Osteocyte (in vitro differentiated cells): Measurements from ENCODE around the gene ZBTB25. TPM values are rescaled to one million over a fixed set of nuclear protein-coding genes. Genes with fewer than 3 reads are reported as not detected.

ENCODE experiments used
- DNase-seq: peaks from one replicate; pipeline ENCODE4 v3.0.0; 2021; ENCODE audit warnings: mixed read lengths; ENCODE audit not compliant: unreplicated experiment; ENCODE audit errors: extremely low spot score
- H3K27ac Mint-ChIP-seq: one replicate; pipeline ENCODE4 v1.8.0; 2021; ENCODE audit warnings: mild to moderate bottlenecking, mixed read lengths; ENCODE audit not compliant: unreplicated experiment
- H3K27me3 Mint-ChIP-seq: one replicate; pipeline ENCODE4 v1.8.0; 2021; ENCODE audit warnings: mixed read lengths; ENCODE audit not compliant: unreplicated experiment
- H3K36me3 Mint-ChIP-seq: one replicate; pipeline ENCODE4 v1.8.0; 2021; ENCODE audit warnings: mixed read lengths; ENCODE audit not compliant: unreplicated experiment
- H3K4me1 Mint-ChIP-seq: one replicate; pipeline ENCODE4 v1.8.0; 2021; ENCODE audit warnings: mixed read lengths; ENCODE audit not compliant: unreplicated experiment
- H3K4me3 Mint-ChIP-seq: one replicate; pipeline ENCODE4 v1.8.0; 2021; ENCODE audit warnings: mild to moderate bottlenecking, moderate library complexity, mixed read lengths; ENCODE audit not compliant: unreplicated experiment
- H3K9me3 Mint-ChIP-seq: one replicate; pipeline ENCODE4 v1.8.0; 2021; ENCODE audit warnings: mixed read lengths; ENCODE audit not compliant: unreplicated experiment
- total RNA-seq: library from RNA; stranded (reverse); gene quantifications from 2 replicates; pipeline ENCODE4 v1.2.1, GENCODE V29; 2021
- TF ChIP-seq, protein P1 (sequence below): fragments of 200-600 bp; sonication (generic); IDR thresholded peaks from 2 replicates; pipeline ENCODE4 v1.5.0; 2021; ENCODE audit warnings: antibody characterized with exemption, mild to moderate bottlenecking, moderate library complexity

ZBTB25 gene
- total RNA-seq, 1 donor from 2014 or later: 10.9 TPM

DNA sequence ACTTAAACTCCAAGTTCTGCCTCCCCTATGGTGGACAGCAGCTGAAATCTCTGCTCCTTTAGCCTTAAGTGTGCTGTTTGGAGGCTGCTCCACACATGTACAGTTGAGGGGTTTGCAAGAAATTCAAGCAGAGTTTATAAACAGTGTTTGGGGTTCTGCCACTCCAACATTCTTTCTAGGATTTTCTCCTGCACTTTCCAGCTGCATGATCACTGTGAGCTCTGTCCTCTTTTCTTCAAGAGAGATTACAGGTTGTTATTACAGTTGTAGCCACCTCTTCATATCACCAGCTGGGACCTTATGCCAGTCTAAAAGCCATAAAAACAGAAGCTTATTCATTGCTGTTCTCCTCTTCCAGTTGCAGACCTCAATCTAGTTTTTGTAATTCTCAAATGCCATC is 8.4 kb downstream of the ZBTB25 start:
- H3K9me3 Mint-ChIP-seq: no peaks in the 10 kb centered on the region
- H3K27ac Mint-ChIP-seq: no peak overlapping the region
- no peak overlapping the region for H3K4me3 Mint-ChIP-seq
- DNase-seq: no peak
- no peaks in the 10 kb centered on the region for H3K27me3 Mint-ChIP-seq
- peaks cover 10% of the 10 kb centered on the region for H3K4me1 Mint-ChIP-seq
- H3K36me3 Mint-ChIP-seq: peaks cover 7% of the 10 kb centered on the region
- TF ChIP-seq, protein P1, sequence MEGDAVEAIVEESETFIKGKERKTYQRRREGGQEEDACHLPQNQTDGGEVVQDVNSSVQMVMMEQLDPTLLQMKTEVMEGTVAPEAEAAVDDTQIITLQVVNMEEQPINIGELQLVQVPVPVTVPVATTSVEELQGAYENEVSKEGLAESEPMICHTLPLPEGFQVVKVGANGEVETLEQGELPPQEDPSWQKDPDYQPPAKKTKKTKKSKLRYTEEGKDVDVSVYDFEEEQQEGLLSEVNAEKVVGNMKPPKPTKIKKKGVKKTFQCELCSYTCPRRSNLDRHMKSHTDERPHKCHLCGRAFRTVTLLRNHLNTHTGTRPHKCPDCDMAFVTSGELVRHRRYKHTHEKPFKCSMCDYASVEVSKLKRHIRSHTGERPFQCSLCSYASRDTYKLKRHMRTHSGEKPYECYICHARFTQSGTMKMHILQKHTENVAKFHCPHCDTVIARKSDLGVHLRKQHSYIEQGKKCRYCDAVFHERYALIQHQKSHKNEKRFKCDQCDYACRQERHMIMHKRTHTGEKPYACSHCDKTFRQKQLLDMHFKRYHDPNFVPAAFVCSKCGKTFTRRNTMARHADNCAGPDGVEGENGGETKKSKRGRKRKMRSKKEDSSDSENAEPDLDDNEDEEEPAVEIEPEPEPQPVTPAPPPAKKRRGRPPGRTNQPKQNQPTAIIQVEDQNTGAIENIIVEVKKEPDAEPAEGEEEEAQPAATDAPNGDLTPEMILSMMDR: no peak

GRCh38 chr14:64493455-64493854 is 10.2 kb downstream of the ZBTB25 start:
- Mint-ChIP-seq H3K4me3 (no peak overlapping the region), H3K9me3 (no peaks in the 10 kb centered on the region), H3K4me1 (peaks cover 2% of the 10 kb centered on the region), H3K36me3 (peaks cover 9% of the 10 kb centered on the region), H3K27ac (no peak overlapping the region), H3K27me3 (no peaks in the 10 kb centered on the region)
- TF ChIP-seq, protein P1: no peak
- DNase-seq: no peak

DNA sequence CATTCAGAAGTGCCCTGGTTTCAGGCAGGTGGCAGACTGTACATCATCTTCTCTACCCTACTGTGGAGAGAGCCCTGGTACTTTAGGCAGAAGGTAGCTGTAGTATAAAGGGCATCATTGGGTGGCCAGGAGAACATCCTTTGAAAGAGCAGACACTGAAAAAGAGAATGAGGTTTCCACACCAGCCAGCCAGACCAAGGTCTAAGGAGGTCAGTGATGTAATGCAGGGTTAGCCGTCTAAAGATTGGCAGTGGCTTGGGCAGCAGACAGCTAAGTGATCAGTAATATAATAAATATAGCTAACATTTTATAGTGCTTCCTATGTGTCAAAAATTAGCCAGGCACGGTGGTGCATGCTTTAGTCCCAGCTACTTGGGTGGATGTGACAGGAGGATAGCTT is 12.0 kb downstream of the ZBTB25 start:
- peaks cover 2% of the 10 kb centered on the region for H3K4me1 Mint-ChIP-seq
- H3K36me3 Mint-ChIP-seq: peaks cover 18% of the 10 kb centered on the region
- H3K27ac Mint-ChIP-seq: no peak overlapping the region
- TF ChIP-seq, protein P1: no peak
- H3K27me3 Mint-ChIP-seq: no peaks in the 10 kb centered on the region
- H3K9me3 Mint-ChIP-seq: no peaks in the 10 kb centered on the region
- DNase-seq: no peak
- no peak overlapping the region for H3K4me3 Mint-ChIP-seq

GRCh38 chr14:64488590-64489099 is 15.0 kb downstream of the ZBTB25 start:
- H3K36me3 Mint-ChIP-seq: peaks cover 14% of the 10 kb centered on the region
- no peaks in the 10 kb centered on the region for H3K27me3 Mint-ChIP-seq
- H3K9me3 Mint-ChIP-seq: no peaks in the 10 kb centered on the region
- DNase-seq: no peak
- peaks cover 2% of the 10 kb centered on the region for H3K4me1 Mint-ChIP-seq
- TF ChIP-seq, protein P1: no peak
- H3K27ac Mint-ChIP-seq: no peak overlapping the region
- H3K4me3 Mint-ChIP-seq: no peak overlapping the region

DNA sequence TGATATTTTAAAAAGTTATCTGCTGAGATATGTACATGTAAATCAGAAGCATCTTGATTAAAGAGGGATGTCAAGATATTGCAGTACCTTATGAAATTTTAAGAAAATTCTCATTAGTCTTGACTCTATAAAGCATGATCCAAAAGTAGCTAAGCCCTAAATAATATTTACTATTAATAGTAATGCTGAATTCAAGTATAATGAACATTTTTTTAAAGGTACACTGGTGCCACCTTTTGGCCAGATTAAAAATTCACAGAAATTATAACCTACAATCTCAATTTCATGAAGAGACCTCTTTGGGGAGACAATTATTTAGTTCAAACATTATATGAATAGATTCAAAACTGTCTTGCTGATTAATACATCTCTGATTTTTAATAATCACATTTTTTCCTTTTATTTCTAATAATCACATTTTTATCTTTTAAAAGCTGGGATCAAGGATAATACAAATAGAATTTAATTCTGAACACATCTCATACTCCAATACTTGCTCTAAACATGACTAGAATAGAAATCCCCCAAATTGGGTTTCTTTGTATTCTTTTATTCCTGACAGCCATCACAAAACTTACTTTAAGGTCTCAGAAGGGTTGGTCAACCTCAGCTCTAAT is 24.9 kb downstream of the ZBTB25 start:
- TF ChIP-seq, protein P1: peak; percentile 60
- no peak for DNase-seq
- Mint-ChIP-seq H3K4me1 (no peaks in the 10 kb centered on the region), H3K27ac (no peak overlapping the region), H3K36me3 (no peaks in the 10 kb centered on the region), H3K4me3 (no peak overlapping the region), H3K27me3 (no peaks in the 10 kb centered on the region), H3K9me3 (no peaks in the 10 kb centered on the region)
